HG02642 (cell line): ENCODE data around the gene ARHGAP27.
"Not testable (repeated sequence)": the region's sequence is repeated elsewhere in the genome, so short reads cannot be mapped to it uniquely, and the experiment has no call there.

Experiments
- ATAC-seq: cut with Tn5 transposase; IDR thresholded peaks from one replicate; pipeline ENCODE4 v1.9.1; 2021; ENCODE audit warnings: mild to moderate bottlenecking; ENCODE audit not compliant: unreplicated experiment, poor library complexity

The ARHGAP27 gene

DNA sequence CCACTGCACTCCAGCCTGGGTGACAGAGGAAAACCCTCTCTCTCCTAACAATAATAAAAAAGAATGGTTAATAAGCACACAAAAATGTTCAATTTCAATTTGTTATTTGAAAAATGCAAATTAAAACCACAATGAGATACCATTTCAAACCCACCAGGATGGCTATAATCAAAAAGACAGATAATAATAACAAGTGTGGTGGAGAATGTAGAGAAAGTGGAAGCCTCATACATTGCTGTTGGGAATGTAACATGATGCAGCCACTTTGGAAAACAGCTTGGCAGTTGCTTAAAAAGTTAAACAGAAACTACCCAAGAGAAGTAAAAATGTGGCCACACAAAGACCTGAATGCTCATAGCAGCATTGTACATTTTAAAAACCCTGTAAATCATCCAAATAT is 64.0 kb downstream of the ARHGAP27 start:
- ATAC-seq, result no peak

GRCh38 chr17:45367216-45367615 is 65.5 kb downstream of the ARHGAP27 start:
- no peak for ATAC-seq

- ATAC-seq, result no peak
Observed at GRCh38 chr17:45366691-45367090, 66.0 kb downstream of the ARHGAP27 start.

- no peak for ATAC-seq
Observed at GRCh38 chr17:45366049-45366448, 66.6 kb downstream of the ARHGAP27 start.

- ATAC-seq, result no peak
Observed at GRCh38 chr17:45364531-45365390, 67.9 kb downstream of the ARHGAP27 start.

- ATAC-seq, result no peak
Observed at GRCh38 chr17:45363498-45363897, 69.2 kb downstream of the ARHGAP27 start.

GRCh38 chr17:45361976-45362375 is 70.7 kb downstream of the ARHGAP27 start:
- ATAC-seq, result no peak

DNA sequence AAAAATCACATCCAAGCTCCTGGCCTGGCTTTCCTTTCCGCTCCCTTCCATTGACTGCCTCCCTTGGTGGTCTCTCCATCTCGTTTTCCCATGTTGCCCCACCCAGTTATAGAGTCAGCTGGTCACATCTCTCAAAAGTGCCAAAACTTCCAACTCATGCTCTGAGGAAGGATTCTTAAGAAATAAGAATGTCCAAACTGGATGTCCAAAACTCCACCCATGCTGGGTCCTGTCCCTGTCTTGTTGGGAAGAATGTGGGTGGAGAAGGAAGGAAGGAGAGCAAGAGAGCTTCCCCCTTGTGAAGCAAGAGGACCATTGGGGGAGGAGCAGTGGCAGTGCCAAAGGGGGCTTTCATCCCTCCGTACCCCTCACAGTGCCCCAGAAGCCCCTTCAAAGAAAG is 71.2 kb downstream of the ARHGAP27 start:
- no peak for ATAC-seq

DNA sequence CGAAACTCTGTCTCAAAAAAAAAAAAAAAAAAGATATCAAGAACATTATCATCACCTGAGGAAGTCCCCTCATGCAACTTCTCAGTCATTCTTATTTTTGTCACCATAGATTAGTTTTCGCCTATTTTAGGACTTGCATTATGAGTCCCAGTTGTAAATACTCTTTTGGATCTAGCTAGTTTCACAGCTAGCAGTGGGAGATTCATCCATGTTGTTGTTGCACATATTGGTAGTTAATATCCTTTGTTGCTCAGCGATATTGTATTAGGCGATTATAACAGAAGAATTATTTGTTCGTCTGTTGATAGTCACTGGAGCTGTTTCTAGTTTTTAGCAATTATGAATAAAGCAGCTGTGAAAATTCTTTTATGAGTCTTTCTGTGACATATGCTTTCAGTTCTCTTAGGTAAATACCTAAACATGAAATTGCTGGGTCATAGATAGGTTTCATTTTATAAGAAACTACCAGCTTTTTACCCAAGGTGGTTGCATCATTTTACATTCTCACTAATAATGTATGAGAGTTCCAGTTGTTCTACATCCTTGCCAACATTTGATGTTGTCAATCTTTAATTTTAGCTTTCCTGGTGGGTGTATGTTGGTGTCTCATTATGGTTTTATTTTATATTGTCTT is 75.2 kb downstream of the ARHGAP27 start:
- no peak for ATAC-seq

- no peak for ATAC-seq
Observed at GRCh38 chr17:45355087-45355486, 77.6 kb downstream of the ARHGAP27 start.

DNA sequence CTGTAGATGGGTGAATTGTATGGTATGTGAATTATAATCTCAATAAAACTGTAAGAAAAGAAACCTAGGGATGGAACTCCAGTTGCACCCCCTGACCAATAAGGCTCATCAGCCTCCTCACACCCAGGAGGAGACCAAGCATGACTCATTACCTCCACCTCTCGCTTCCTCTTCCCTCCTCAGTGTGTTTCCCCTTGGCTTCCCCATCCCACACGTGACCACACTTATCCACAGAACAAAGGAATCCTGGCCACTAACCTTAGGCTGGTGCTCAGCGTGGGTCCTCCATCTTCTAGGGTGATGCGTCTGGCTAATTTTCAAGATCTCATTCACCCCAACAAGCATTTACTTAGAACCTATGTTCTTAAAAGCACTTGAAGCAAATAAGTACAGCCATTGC is 79.6 kb downstream of the ARHGAP27 start:
- no peak for ATAC-seq

- no peak for ATAC-seq
Observed at GRCh38 chr17:45351831-45352230, 80.8 kb downstream of the ARHGAP27 start.

DNA sequence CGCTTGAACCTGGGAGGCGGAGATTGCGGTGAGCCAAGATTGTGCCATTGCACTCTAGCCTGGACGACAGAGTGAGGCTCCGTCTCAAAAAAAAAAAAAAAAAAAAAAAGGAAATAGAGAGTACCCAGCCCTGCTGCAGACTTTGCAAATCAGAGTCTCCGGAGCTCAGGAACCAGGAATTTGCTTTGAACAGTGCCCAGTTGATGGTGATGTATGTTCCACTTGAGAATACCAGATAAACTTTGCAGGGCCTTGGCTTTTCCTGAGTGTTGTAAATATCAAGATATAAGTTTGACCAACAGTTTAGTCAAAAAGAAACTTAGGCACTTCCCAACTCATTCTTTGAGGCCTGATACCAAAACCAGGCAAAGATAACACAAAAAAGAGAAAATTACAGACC is 85.2 kb downstream of the ARHGAP27 start:
- ATAC-seq, result no peak

GRCh38 chr17:45346216-45347015 is 86.3 kb downstream of the ARHGAP27 start:
- ATAC-seq, result no peak

GRCh38 chr17:45345554-45346215 is 87.0 kb downstream of the ARHGAP27 start:
- no peak for ATAC-seq

- no peak for ATAC-seq
Observed at GRCh38 chr17:45345246-45345553, 87.5 kb downstream of the ARHGAP27 start.

DNA sequence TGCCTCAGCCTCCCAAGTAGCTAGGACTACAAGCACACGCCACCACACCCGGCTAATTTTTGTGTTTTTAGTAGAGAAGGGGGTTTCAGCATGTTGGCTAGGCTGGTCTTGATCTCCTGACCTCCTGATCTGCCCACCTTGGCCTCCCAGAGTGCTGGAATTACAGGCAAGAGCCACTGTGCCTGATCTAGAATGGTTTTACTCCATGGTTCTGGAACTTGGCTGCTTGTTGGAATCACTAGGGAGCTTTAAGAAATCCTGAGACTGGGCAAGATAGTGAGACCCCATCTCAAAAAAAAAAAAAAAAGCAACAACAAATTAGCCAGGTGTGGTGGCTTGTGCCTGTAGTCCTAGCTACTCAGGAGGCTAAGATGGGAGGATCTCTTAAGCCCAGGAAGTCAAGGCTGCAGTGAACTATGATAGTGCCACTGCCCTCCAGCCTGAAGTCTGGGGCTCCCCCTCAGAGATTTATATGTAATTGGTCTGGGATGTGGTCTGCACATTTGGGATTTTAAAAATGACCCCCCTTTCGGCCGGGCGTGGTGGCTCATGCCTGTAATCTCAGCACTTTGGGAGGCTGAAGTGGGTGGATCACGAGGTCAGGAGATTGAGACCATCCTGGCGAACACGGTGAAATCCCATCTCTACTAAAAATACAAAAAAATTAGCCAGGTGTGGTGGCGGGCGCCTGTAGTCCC is 88.6 kb downstream of the ARHGAP27 start:
- not testable (repeated sequence) for ATAC-seq
